KOPT-K1 (cell line): ENCODE data around the gene PPP1R3E.
A peak's percentile ranks its signal among the peaks of the same experiment; 100 is the strongest.

Experiments
- H3K27ac ChIP-seq: fragments of 200-600 bp; sonication (generic); 2 replicates; pipeline ENCODE4 v1.5.1; 2016; ENCODE audit warnings: antibody characterized with exemption, mild to moderate bottlenecking, low read depth, low read length; ENCODE audit not compliant: poor library complexity, severe bottlenecking
- H3K36me3 ChIP-seq: fragments of 200-600 bp; sonication (generic); 2 replicates; pipeline ENCODE4 v1.5.1; 2017; ENCODE audit warnings: antibody characterized with exemption, mild to moderate bottlenecking, low read length, moderate library complexity; ENCODE audit not compliant: insufficient read depth
- H3K9me3 ChIP-seq: fragments of 200-600 bp; sonication (generic); 2 replicates; pipeline ENCODE4 v1.5.1; 2017; ENCODE audit warnings: antibody characterized with exemption, low read length, mild to moderate bottlenecking; ENCODE audit not compliant: insufficient read depth, poor library complexity, severe bottlenecking

Gene PPP1R3E, protein sequence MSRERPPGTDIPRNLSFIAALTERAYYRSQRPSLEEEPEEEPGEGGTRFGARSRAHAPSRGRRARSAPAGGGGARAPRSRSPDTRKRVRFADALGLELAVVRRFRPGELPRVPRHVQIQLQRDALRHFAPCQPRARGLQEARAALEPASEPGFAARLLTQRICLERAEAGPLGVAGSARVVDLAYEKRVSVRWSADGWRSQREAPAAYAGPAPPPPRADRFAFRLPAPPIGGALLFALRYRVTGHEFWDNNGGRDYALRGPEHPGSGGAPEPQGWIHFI

GRCh38 chr14:23302290-23303225 is at the start of gene PPP1R3E:
PPP1R3E (minus strand) TSS chr14:23302859; CDS start chr14:23302576, 283 bp downstream.
- Histone ChIP-seq H3K36me3 (peaks cover 21% of the 10 kb centered on the region), H3K9me3 (no peaks in the 10 kb centered on the region), H3K27ac (peak within 1 kb of the TSS; percentile 82)

GRCh38 chr14:23351681-23352505 is 49.2 kb upstream of the PPP1R3E start:
- no peaks in the 10 kb centered on the region for H3K36me3 ChIP-seq
- H3K9me3 ChIP-seq, result peaks cover 5% of the 10 kb centered on the region
- H3K27ac ChIP-seq, result no peak overlapping the region

DNA sequence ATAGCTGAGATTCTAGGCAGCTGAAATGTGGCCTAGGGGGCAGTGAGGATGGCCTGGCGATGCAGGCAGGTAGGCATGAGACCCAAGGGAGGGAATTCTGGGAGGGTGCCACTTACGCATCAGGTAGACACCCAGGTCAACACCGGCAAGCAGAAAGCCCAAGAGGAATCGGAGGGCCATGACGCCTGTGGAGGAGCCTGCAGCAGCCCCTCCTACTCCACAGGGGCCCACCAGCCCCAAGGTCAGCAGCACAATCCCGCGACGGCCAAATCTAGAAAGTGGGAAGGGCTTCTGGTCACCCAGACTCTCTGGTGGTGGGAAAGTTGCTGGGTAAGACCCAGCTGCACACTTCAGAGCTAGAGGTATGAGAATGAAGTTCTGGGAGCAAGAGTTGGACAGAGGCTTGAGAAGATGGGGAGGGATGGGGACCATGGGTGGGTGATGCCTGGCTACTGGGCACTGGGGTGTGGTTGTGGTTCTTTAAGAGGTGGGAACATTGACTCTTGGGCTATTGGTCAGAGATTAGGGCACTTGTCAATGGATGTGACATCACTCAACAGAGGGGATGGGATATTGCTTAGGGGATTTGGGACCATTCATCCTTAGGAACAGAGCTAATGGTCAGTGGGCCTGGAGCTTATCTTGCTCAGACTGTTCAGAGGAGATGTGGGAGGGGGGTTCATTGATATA is 46.6 kb upstream of the PPP1R3E start:
- H3K9me3 ChIP-seq, result peaks cover 5% of the 10 kb centered on the region
- H3K36me3 ChIP-seq, result no peaks in the 10 kb centered on the region
- no peak overlapping the region for H3K27ac ChIP-seq

- H3K36me3 ChIP-seq, result no peaks in the 10 kb centered on the region
- H3K9me3 ChIP-seq, result peaks cover 5% of the 10 kb centered on the region
- no peak overlapping the region for H3K27ac ChIP-seq
These were observed 45.6 kb upstream of the PPP1R3E start for GRCh38 chr14:23348297-23348655.

DNA sequence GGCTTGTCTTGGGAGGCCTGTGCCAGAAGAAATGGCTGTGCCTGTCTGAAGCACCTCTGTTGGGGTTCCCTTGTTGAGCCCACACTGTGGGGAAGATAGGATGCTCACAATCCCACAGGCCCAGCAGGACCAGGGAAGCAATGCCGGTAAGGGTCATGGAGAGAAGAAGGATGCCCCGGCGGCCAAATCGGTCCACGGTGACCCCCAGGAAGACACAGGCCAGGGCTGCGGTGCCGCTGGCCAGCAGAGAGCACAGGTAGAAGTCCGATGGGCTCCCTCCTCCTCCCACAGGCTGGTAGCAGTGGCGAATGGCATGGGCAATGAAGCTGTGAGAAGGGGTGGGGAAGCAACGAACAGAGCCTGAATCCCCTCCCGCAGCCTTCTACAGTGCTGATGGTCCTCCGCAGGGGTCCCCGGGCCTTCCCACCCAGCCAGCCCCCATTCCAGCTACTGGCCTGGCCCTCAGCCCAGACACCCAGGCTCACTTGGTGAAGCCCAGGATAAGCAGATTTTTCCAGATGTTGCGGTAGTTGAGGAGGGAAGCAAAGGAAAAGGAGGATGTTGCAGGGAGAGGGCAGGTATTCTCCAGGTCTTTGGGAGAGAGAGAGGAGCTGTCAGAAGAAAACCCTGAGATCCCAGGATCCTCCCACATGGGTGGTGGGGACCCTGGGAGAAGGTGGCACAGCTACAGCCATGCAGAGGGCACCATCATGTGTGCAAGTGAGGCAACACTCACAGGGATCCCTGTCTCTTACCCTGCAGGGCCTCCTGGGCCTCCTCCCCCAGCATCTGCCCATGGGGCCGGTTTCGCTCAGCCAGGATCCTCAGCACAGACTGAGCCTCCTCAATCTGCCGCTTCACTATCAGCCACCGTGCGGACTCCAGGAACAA is 45.0 kb upstream of the PPP1R3E start:
- no peaks in the 10 kb centered on the region for H3K36me3 ChIP-seq
- peaks cover 5% of the 10 kb centered on the region for H3K9me3 ChIP-seq
- H3K27ac ChIP-seq, result no peak overlapping the region

DNA sequence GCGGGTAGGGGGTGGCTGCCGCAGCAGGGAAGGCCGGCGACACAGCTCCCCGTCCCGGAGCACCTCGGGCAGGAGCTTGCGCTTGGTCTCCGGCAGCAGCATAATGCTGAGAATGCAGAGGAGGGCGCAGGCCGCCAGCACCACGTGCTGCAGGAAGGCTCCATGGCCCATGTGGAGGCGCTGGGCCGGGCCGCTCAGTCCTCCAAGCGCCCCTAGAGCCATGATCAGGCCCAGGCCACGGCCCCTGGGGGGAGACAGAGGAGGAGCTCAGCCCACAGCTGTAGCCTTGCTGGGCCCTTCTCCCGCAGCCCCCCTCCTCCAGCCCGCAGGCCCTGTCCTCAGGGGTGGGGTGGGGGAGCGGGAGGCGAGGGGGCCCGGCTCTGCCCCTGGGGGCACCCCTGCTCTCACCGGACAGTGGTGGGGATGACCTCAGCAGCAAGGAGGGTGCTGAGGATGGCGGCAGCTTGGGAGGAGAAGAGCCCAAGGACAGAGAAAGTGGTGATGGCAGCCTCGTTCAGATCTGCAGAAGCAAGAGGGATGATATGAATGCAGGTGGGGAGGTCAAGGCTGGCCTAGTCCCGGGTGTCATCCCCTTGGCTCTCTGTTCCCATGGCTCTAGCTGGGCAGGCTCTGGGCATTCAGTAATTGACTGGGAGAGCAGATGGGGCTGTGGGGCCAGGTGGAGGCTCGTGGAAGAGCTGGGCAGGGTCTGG is 44.2 kb upstream of the PPP1R3E start:
- no peak overlapping the region for H3K27ac ChIP-seq
- peaks cover 8% of the 10 kb centered on the region for H3K9me3 ChIP-seq
- no peaks in the 10 kb centered on the region for H3K36me3 ChIP-seq

DNA sequence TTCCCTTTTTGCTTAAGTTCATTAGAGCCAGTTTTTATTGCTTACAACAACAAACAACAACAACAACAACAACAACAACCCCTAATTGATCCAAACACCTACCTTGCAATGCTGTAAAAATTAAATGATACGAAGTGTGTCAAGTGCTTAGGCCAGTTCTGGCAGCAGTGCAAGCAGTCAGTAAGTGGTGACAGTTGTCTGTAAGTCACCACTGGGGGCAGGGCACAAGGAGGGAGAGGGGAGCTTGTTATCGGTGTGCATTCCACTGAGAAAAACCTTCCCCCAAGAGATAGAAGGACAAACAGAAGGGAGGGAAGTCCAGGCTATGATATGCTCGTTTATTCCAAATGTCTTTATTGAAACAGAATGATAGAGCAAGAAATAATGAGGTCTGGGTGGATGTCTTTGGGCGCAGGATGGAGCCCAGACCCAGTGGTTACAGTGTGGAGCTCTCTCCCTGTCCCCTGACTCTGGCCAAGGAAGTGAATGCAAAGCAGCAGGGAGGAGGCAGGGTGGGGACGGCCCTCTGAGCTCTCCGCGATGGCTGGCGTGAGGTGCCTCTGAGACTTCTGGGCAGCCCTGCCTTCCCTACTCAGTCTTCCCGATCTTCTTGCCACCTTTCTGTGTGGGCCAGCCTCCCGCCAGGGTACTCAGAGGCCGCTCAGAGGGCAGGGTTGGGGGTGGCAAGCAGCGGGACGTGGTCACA is 43.5 kb upstream of the PPP1R3E start:
- Histone ChIP-seq H3K36me3 (no peaks in the 10 kb centered on the region), H3K9me3 (peaks cover 9% of the 10 kb centered on the region), H3K27ac (no peak overlapping the region)

GRCh38 chr14:23344481-23344880 is 41.8 kb upstream of the PPP1R3E start:
- Histone ChIP-seq H3K36me3 (no peaks in the 10 kb centered on the region), H3K27ac (no peak overlapping the region), H3K9me3 (peaks cover 23% of the 10 kb centered on the region)

DNA sequence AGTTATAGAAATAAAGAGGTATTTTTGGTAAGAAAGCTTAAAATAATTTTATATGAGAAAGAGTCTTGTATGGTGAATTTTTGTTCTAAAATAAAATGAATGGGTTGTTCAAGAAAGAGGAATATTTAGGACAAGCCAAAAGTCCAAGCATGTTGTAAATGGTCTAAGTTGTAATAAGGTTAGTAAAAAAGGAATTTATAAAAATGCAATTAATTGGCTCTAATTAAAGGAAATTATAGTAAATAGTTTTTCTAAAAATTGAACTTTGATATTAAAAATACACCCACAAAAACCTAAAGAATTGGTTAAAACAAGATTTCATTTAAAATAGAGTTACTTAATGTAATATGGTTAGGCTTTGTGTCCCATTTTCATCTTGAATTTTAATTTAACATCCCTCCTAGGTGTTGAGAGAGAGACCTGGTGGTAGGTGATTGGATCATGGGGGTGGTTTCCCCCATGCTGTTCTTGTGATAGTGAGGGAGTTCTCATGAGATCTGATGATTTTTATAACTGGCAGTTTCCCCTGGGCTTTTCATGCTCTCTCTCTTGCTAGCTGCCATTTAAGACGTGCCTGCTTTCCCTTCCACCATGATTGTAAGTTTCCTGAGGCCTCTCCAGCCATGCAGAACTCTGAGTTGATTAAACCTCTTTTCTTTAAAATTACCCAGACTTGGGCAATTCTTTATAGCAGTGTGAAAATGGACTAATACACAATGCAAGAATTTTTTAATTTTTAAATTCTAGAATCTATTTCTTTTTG is 37.0 kb upstream of the PPP1R3E start:
- Histone ChIP-seq H3K27ac (no peak overlapping the region), H3K9me3 (peaks cover 38% of the 10 kb centered on the region), H3K36me3 (no peaks in the 10 kb centered on the region)

DNA sequence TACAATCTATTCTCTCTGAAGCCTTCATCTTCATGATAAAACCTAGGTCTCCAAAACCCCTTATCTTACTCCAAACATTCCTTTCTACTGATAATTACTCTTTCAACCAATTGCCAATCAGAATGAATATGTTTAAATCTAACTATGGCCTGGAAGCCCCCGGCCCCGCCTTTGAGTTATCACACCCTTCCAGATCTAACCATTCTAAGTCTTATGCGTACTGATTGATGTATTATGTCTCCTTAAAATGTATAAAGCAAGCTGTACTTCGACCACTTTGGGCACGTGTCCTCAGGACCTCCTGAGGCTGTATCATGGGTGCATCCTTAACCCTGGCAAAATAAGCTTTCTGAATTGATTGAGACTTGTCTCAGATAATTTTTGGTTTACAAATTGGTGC is 33.0 kb upstream of the PPP1R3E start:
- Histone ChIP-seq H3K9me3 (peaks cover 26% of the 10 kb centered on the region), H3K36me3 (no peaks in the 10 kb centered on the region), H3K27ac (no peak overlapping the region)

DNA sequence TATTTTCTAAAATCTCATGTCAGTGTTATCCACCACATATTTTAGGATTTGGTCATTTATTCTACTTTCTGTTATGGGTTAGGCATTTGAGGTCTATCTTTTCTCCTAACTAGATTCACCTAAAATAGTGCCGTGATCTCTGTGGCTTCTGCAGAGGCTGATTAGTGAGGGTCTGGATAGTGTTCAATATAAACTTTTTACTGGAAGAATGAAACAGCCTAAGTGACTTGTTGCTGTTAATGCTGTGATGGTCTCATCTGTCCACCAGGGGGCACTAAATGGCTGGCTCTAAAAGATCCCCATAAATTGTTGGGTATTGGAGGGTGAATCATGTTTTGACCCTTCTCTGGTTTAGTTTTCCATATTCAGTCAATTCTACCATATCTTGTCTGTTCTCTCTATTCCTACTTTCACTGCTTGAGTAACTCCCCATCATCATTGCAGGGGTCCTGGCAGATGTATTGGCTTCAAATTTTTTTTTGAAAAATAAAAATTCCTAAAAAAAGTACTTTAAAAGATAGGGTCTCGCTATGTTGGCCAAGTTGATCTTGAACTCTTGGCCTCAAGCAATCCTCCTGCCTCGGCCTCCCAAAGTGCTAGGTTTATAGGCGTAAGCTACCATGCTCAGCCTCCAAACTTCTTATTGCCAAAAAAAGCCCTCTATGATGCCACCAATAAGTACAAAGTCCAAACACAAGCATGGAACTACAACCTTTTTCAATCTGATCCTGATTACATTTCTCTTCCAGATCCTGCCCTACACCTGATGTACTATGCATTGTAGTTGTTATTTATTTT is 25.5 kb upstream of the PPP1R3E start:
- peaks cover 41% of the 10 kb centered on the region for H3K36me3 ChIP-seq
- no peak overlapping the region for H3K27ac ChIP-seq
- H3K9me3 ChIP-seq, result no peaks in the 10 kb centered on the region
